ENCODE measurements around the gene CCDC171. TPM values are rescaled to one million over a fixed set of nuclear protein-coding genes. Genes with fewer than 3 reads are reported as not detected.
"Not testable (repeated sequence)": the region's sequence is repeated elsewhere in the genome, so short reads cannot be mapped to it uniquely, and the experiment has no call there.

The CCDC171 gene
- 0.77 and 0.80 TPM in 2 replicates for total RNA-seq (2014; rRNA removed; shearing (Covaris generic))
- polyA plus RNA-seq (2015; cell fraction: cytosol; rRNA removed): 0.70 and 0.79 TPM in 2 replicates
- polyA plus RNA-seq (2015; cell fraction: nucleus; rRNA removed): 0.92 and 3.2 TPM in 2 replicates

DNA sequence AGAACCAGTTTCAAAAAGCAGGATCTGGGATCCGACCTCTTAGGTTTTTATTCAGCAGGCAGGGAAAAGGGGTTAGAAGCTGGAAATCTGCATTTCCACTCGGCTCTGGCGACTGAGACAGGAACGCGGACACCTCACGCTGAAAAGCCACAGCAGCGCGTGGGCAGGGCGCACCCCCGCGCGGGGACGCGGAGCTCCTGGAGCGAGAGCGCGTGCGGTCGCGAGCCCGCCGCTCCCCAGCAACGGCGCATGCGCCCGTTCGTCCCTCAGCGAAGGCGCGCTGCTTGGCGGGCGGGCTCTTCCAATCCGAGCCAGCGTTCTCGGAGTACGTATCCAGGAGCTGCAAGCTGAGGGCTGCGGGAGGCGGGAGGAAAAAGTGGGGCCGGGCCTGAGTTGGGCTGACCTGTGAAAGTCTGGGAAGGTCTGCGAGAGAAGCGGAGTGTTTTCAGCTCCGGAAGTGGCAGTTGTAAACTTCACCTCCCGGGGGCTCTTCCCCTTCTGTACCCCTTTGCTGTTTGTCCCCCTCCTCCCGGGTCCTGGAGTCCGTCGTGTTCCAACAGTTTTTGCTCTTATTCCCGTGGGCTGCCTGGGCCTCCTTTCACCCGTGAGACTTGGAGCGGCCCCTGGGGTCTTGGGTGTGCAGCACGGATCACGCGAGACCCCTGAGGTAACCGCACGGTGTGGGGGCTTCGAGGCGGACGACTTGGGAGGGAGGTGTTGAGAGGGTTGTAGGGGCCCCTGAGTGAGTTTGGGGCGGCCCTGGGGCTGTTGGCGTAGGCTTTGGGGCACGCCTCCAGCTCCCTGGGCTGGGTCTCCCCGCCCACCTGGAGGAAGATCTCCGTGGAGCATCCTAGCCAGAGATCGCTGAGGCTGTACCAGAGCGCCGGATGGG lies at the start of gene CCDC171:
Gene CCDC171, plus strand, starts transcription at position 408 of the 892 bp plus-strand sequence. CDS start 11,046 bp downstream, outside the sequence.
- DNase-seq (ENCODE audit: low read depth): peak; percentile 94

DNA sequence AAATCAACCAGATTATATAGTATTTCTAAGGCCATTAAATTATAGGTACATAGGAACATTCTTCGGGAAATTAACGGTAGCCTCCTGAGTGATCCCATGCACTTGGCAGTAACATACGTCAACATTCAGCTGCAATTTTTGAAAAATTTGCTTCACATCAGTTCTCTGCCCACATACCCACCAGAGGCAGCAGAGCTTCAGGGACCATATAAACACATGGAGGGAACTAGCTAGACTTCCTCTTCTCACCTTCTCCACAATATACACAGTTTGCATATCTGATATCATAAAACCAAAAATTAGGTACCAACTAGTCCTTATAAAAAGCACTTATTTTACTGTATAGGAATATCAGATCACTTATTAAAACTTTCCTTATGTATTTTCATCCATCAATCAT lies 46.9 kb upstream of the CCDC171 start:
- DNase-seq (ENCODE audit: low read depth): no peak

DNA sequence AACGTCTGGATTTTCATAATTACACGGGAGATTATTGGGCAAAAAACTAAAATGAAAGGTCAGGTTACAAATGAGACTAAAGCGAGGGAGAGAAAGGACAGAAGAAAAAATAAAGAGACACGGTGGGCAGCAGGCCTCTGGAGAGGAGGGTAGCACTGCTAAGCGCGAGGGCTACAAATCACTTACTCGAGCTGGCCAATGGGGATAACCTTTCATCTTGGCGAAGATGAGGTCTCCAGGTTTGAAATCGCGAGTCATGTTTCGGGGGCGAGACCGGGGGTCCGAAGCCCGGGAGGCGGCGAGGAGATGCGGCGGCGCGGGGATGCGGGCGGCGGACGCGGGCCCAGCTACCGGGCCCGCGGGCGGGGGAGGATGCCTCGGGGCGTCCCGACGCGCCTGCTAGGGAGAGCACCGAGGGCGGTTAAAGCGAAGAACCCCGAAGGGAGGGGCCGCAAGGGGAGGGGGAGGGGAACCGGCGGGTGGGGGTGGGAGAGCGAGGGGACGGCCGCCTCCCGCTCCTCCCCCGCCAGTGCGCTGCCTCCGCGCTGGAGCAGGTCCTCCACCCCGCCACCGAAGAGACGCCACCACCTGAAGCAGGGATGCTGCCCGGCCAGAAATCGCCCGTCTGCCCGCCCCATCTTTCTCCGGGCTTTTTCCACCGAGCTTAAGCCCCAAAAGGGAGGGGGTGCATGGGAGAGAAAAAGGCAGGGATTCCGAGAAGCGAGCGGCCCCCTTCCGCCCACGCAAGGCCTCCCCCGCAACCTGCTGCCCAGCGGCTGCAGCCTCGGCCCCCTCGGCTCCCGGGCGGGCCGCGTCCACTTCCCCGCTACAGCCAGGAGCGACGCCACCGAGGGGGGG lies 42.7 kb upstream of the CCDC171 start:
- no peak for DNase-seq (ENCODE audit: low read depth)

DNA sequence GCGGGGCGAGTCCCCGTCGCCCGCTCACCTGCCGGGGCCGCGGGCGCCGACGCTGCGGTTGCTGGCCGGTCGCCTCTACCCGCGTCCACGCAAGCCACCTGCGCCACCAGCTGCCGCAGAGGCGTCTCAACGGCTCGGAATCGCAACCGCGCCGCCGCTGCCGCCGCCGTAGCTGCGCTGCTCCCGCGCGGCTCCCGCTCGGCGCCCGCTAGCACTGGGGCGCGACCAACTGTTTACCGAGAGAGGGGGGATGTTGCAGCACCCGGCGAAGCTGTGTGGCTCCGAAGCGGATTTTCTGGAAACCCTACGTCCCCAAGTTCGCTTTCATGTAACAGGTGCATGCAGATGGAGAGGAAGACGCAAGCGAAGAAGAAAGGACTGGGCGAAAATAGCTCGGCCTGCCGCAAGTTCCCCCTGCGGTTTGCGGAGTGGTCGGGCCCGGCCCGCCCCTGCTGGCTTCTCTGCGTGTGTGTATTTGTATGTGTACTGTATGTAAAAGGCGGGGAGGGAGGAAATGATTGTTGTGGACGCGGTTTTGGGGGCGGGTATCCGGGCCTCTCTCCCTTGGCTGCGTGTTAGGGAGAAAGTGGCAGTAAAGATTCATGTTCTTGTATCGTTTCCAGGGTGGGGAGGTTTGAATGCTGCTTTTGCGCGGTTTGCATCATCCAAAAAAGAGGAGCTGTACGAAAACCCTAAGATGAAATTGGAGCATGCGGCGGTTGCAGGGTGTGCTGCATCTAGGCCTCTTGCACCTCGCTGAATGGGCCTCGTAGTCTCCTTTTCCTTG lies 41.9 kb upstream of the CCDC171 start, which contains the start of gene PSIP1:
Gene PSIP1, minus strand, starts transcription at position 182 of the 787 bp plus-strand sequence. CDS start 782 bp downstream, outside the sequence.
- DNase-seq (ENCODE audit: low read depth): peak; percentile 87

GRCh38 chr9:15512204-15512603 lies 40.6 kb upstream of the CCDC171 start:
- peak; percentile 69 for DNase-seq (ENCODE audit: low read depth)

DNA sequence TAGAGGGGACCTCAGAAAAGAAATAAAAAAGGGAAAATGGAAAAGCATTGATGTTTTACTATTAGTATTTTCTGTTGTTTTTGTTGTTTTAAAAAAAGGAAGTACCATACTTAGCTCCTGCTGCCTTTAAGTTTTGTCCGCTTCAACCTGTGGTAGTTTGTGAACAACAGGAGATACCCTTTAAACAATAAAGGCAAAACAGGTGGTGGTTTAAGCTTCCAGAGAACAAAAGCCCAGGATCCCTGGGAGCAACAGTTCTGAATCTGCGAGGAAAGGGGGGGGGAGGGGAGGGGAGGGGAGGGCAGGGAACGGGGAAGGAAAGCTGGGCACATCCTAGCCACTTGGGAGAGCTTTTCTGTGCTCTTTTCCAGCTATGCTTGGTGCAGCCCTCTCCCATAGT lies 40.0 kb upstream of the CCDC171 start:
- no peak for DNase-seq (ENCODE audit: low read depth)

GRCh38 chr9:15513335-15513734 lies 39.5 kb upstream of the CCDC171 start:
- peak; percentile 29 for DNase-seq (ENCODE audit: low read depth)

DNA sequence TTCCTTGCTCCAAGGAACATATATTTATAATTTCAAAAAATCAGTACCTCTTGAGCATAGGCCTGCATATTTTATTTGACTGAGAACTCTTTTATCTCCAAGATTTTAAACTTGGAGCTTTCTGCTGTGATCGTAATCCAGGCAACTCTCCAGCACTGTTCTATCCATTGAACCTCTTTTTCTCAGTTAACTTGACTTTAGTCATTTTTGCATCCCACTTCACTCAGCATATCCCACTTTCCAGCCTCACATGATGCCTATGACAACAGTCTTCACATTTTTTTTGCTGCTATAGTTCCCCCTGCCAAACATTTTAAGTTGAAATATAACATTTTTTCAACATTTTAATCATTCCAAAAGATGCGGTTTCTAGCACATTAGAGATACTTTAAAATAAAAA lies 33.0 kb upstream of the CCDC171 start:
- no peak for DNase-seq (ENCODE audit: low read depth)

- no peak for DNase-seq (ENCODE audit: low read depth)
Measured at GRCh38 chr9:15521254-15521653, 31.6 kb upstream of the CCDC171 start.

- no peak for DNase-seq (ENCODE audit: low read depth)
Measured at GRCh38 chr9:15522130-15522755, 30.6 kb upstream of the CCDC171 start.

GRCh38 chr9:15524845-15525455 lies 27.9 kb upstream of the CCDC171 start:
- no peak for DNase-seq (ENCODE audit: low read depth)

DNA sequence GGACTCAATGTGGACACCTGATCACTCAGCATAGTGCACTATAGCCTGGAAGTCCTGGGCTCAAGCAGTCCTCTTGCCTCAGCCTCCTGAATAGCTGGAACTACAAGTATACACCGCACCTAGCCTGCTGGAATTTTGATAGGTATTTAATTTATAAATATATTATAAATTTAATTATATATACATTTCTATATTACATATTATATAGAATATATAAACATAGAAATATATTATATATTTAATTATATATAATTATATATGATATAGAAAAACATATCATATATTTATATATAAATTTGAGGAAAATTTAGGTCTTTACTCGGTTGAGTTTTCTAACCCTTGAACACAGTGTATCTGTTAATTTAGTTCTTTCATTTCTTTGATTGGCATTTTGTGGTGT lies 26.9 kb upstream of the CCDC171 start:
- DNase-seq (ENCODE audit: low read depth): no peak

- DNase-seq (ENCODE audit: low read depth): not testable (repeated sequence)
Measured at GRCh38 chr9:15527035-15527434, 25.8 kb upstream of the CCDC171 start.

- DNase-seq (ENCODE audit: low read depth): no peak
Measured at GRCh38 chr9:15529566-15530324, 23.1 kb upstream of the CCDC171 start.

DNA sequence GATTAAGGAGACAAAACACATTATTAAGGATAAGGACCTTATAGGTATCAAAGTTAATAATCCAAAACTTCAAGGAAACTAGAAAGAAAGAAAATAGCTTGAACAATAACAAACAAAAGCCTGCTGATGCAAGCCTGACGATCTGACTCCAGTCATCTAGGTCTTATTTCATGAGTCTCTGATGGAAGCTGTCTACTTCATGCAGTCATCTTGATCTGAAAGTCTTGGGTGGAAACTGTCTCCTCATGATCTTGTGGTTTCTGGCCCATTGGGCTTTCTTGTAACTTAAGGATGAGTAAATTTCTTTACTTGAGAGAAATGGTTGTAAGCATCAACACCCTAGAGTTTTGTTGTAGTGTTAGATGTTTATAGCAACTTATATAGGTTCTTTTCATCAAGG lies 21.5 kb upstream of the CCDC171 start:
- DNase-seq (ENCODE audit: low read depth): no peak

- DNase-seq (ENCODE audit: low read depth): no peak
Measured at GRCh38 chr9:15541872-15542271, 11.0 kb upstream of the CCDC171 start.

GRCh38 chr9:15542624-15543023 lies 10.2 kb upstream of the CCDC171 start:
- no peak for DNase-seq (ENCODE audit: low read depth)

DNA sequence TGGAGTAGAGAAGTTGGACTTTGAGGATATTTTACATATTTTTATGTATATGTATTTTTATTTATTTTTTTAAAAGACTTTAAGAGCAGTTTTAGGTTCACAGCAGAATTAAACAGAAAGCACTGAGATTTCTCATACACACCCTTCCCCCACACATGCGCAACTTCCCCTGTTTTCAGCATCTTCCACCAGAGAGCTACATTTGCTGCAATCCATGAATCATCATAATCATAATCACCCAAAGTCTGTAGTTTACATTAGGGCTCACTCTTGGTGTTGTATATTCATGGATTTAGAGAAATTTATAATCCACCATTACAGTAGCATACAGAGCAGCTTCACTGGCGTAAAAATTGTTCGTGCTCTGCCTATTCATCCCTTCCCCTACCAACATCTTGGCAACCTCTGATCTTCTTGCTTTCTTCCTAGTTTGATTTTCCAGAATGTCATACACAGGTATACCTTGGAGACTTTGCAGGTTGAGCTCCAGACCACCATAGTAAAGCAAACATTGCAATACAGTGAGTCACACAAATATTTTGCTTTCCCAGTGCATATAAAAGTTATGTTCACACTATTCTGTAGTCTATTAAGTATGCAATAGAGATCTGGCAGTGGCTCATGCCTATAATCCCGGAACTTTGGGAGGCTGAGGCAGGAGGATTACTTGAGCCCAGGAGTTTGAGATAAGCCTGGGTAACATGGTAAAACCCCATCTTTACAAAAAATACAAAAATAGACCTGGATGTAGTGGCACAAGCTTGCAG lies 9.6 kb upstream of the CCDC171 start:
- DNase-seq (ENCODE audit: low read depth): no peak

DNA sequence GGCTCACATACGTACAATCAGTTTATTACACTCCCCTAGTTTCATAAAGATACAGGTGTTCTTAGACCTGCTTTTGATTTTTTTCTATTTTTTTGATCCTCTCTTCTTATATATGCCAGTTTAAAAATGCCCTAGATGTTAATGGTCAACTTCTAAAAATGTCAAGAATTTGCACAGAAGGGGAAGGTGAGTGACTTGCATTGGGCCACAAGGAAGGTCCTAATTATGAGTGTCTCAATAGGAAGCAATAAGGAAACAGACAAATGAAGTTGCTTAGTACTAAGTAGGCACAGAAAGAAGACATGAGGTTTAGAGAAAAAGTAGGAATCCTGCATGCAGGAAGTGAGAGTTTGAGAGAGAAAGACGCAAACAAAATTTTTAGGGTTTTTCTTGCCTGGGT lies 3.2 kb upstream of the CCDC171 start:
- no peak for DNase-seq (ENCODE audit: low read depth)
